CD14-positive monocyte (primary cell): ENCODE measurements around the gene CACNA1B. TPM values are rescaled to one million over a fixed set of nuclear protein-coding genes. Genes with fewer than 3 reads are reported as not detected.
A peak's percentile ranks its signal among the peaks of the same experiment; 100 is the strongest.
"Not testable (repeated sequence)": the region's sequence is repeated elsewhere in the genome, so short reads cannot be mapped to it uniquely, and the experiment has no call there.

Source experiments
- DNase-seq, 3 donors: peaks; one replicate each; pipeline ENCODE4 v3.0.0-alpha.2; 2011 to 2022
- H2AFZ ChIP-seq: 2 replicates; pipeline ENCODE4 v1.6.0; 2012; ENCODE audit warnings: mild to moderate bottlenecking, low read depth, low read length, inconsistent platforms; ENCODE audit not compliant: insufficient read depth, poor library complexity, severe bottlenecking
- H3K27ac ChIP-seq, 2 donors: 1 replicate in 1 of 2; 2 replicates in 1 of 2; pipeline ENCODE4 v1.5.1; 2012 to 2013; ENCODE audit warnings: low read length in 2 of 2, control low read depth in 1 of 2, inconsistent platforms in 1 of 2, low read depth in 1 of 2, mild to moderate bottlenecking in 1 of 2
- H3K27me3 ChIP-seq, 2 donors: one replicate each; pipeline versions ENCODE4 v1.6.0 to v1.6.1; 2011 to 2013; ENCODE audit warnings: low read length in 2 of 2; ENCODE audit not compliant: control insufficient read depth in 2 of 2, insufficient read depth in 2 of 2
- H3K36me3 ChIP-seq, 2 donors: replicated peaks in 1 of 2; 1 replicate in 1 of 2; 2 replicates in 1 of 2; pipeline versions ENCODE4 v1.5.1 to v1.6.1; 2012 to 2013; ENCODE audit warnings: low read length in 2 of 2, control low read depth in 1 of 2, inconsistent platforms in 1 of 2, mild to moderate bottlenecking in 1 of 2; ENCODE audit not compliant: insufficient read depth in 2 of 2, control insufficient read depth in 1 of 2
- H3K4me1 ChIP-seq, 2 donors: 1 replicate in 1 of 2; 2 replicates in 1 of 2; pipeline versions ENCODE4 v1.5.1 to v1.6.1; 2012 to 2013; ENCODE audit warnings: low read length in 2 of 2, control low read depth in 1 of 2, inconsistent platforms in 1 of 2, mild to moderate bottlenecking in 1 of 2, moderate library complexity in 1 of 2; ENCODE audit not compliant: insufficient read depth in 2 of 2, control insufficient read depth in 1 of 2
- H3K4me2 ChIP-seq: replicated peaks from 2 replicates; pipeline ENCODE3; 2012; ENCODE audit warnings: low read length, moderate library complexity, mild to moderate bottlenecking; ENCODE audit not compliant: poor library complexity, severe bottlenecking; ENCODE audit errors: extremely low read depth
- H3K4me3 ChIP-seq, 3 experiments: fragments of 200-600 bp in 1 of 3; sonication (generic) in 1 of 3; replicated peaks in 1 of 3; 1 replicate in 2 of 3; 2 replicates in 1 of 3; pipeline ENCODE4 v1.5.1; 2011 to 2013; ENCODE audit warnings: low read length in 3 of 3, mild to moderate bottlenecking in 3 of 3, control low read depth in 2 of 3, low read depth in 2 of 3, inconsistent platforms in 1 of 3, moderate library complexity in 1 of 3
- H3K79me2 ChIP-seq: 2 replicates; pipeline ENCODE4 v1.6.0; 2012; ENCODE audit warnings: mild to moderate bottlenecking, control low read depth, inconsistent platforms, low read length, moderate library complexity; ENCODE audit not compliant: insufficient read depth
- H3K9ac ChIP-seq: 2 replicates; pipeline ENCODE4 v1.6.0; 2017; ENCODE audit warnings: low read length, mild to moderate bottlenecking; ENCODE audit not compliant: insufficient read depth, poor library complexity, severe bottlenecking
- H3K9me3 ChIP-seq, 2 donors: replicated peaks in 1 of 2; 1 replicate in 1 of 2; 2 replicates in 1 of 2; pipeline versions ENCODE4 v1.5.1 to v1.6.1; 2012 to 2013; ENCODE audit warnings: low read length in 2 of 2, control low read depth in 1 of 2; ENCODE audit not compliant: control insufficient read depth in 1 of 2, insufficient read depth in 1 of 2
- H4K20me1 ChIP-seq: 2 replicates; pipeline ENCODE4 v1.6.0; 2012; ENCODE audit warnings: mild to moderate bottlenecking, low read length, control low read depth, moderate library complexity; ENCODE audit not compliant: insufficient read depth
- H3K27ac Mint-ChIP-seq, 7 donors: one replicate each; pipeline ENCODE4 v1.8.0; 2020; ENCODE audit warnings: mild to moderate bottlenecking in 7 of 7, mixed read lengths in 7 of 7, moderate library complexity in 6 of 7, inconsistent platforms in 2 of 7
- H3K27me3 Mint-ChIP-seq, 3 donors: one replicate each; pipeline ENCODE4 v1.8.0; 2021 to 2022; ENCODE audit warnings: low read depth in 3 of 3, mild to moderate bottlenecking in 3 of 3, mixed read lengths in 3 of 3, moderate library complexity in 3 of 3, inconsistent platforms in 1 of 3
- H3K36me3 Mint-ChIP-seq, 2 donors: one replicate each; pipeline ENCODE4 v1.8.0; 2020; ENCODE audit warnings: mixed read lengths in 2 of 2, inconsistent platforms in 1 of 2, mild to moderate bottlenecking in 1 of 2
- H3K4me1 Mint-ChIP-seq: one replicate; pipeline ENCODE4 v1.8.0; 2020; ENCODE audit warnings: mild to moderate bottlenecking, mixed read lengths
- H3K4me3 Mint-ChIP-seq, 2 donors: one replicate each; pipeline ENCODE4 v1.8.0; 2020; ENCODE audit warnings: mild to moderate bottlenecking in 2 of 2, mixed read lengths in 2 of 2, moderate library complexity in 1 of 2
- H3K9me3 Mint-ChIP-seq, 7 donors: one replicate each; pipeline ENCODE4 v1.8.0; 2020 to 2022; ENCODE audit warnings: mixed read lengths in 7 of 7, mild to moderate bottlenecking in 6 of 7, moderate library complexity in 6 of 7, inconsistent platforms in 2 of 7
- WGBS: methylation state at CpG from one replicate; pipeline ENCODE4 v1.1.5; 2013; ENCODE audit warnings: missing lambda C conversion rate; ENCODE audit not compliant: insufficient coverage; 5-methylcytosine and 5-hydroxymethylcytosine counted together
- intact Hi-C, 2 donors: fragments of 100-400 bp; cut with micrococcal nuclease; formaldehyde crosslinking; loops; one replicate each; pipeline versions ENCODE4 v1.15.0 to v1.15.1; 2023
- polyA minus RNA-seq: library from RNA; depleted of rRNA, polyadenylated mRNA; stranded (reverse); fragments of >200 nt; gene quantifications from 2 replicates; pipeline ENCODE4 v1.2.3, GENCODE V29; 2012
- polyA plus RNA-seq, 3 donors: library from polyadenylated mRNA; depleted of rRNA in 1 of 3; unstranded in 2 of 3; stranded (reverse) in 1 of 3; fragments of 300-500 nt in 2 of 3; fragments of >200 nt in 1 of 3; fragmentation: Illumina TruSeq in 2 of 3; gene quantifications; 1 replicate in 2 of 3; 2 replicates in 1 of 3; pipeline ENCODE4 v1.2.3, GENCODE V29; 2012 to 2021
- total RNA-seq, 12 experiments: library from RNA in 1 of 12; stranded (reverse) in 1 of 12; fragments of 120-200 nt in 1 of 12; gene quantifications; one replicate each; pipeline ENCODE4 v1.2.4 and lab custom pipeline; 2013 to 2026; ENCODE audit warnings: mixed read lengths in 6 of 12, inconsistent platforms in 1 of 12
- TF ChIP-seq, protein P1 (sequence below): fragments of 200-600 bp; IDR thresholded peaks from one replicate; pipeline ENCODE4 v1.8.0; 2022; ENCODE audit warnings: antibody characterized with exemption, mild to moderate bottlenecking

CACNA1B gene
- total RNA-seq (2013), result not detected
- polyA plus RNA-seq (not detected), polyA minus RNA-seq (not detected in 2 replicates), total RNA-seq (lab: John Stamatoyannopoulos, UW) (0 to 4.4 (median 0.12) reads per million in 11 experiments)

DNA sequence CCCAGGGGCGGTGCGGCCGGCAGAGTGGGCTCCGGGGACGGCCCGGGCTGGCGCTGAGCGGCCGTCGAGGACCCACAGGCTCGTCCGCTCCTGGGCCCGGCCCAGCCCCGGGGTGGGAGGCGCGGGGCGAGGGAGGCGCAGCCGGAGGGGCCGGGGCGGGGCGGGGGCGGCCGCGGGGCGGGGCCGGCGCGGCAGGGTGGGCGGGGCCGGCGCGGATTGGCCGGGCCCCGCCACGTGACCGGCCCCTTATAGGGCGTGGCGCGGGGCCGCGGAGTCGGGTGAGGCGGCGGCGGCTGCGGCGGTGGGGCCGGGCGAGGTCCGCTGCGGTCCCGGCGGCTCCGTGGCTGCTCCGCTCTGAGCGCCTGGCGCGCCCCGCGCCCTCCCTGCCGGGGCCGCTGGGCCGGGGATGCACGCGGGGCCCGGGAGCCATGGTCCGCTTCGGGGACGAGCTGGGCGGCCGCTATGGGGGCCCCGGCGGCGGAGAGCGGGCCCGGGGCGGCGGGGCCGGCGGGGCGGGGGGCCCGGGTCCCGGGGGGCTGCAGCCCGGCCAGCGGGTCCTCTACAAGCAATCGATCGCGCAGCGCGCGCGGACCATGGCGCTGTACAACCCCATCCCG is at the start of gene CACNA1B:
Gene CACNA1B, plus strand, starts transcription at position 277 of the 617 bp plus-strand sequence. Its CDS starts 152 bp downstream, at position 429.
- H3K9me3 Mint-ChIP-seq, result peaks cover 0 to 21% (median 3%) of the 10 kb centered on the region in 7 donors
- DNase-seq, H3K4me1 Mint-ChIP-seq, H3K4me1 ChIP-seq, H3K9ac ChIP-seq, H3K79me2 ChIP-seq, H3K36me3 Mint-ChIP-seq, H3K9me3 ChIP-seq, H3K27ac ChIP-seq, H4K20me1 ChIP-seq, intact Hi-C loops, H3K4me3 ChIP-seq, H3K36me3 ChIP-seq, H3K27ac Mint-ChIP-seq, H2AFZ ChIP-seq: not testable (repeated sequence)
- H3K4me3 Mint-ChIP-seq, result peak within 1 kb of the TSS in 1 of 2 donors; percentile 46
- peaks cover 28 to 44% (median 29%) of the 10 kb centered on the region in 3 donors for H3K27me3 Mint-ChIP-seq
- peak within 1 kb of the TSS; percentile 26 for H3K4me2 ChIP-seq
- WGBS, result 4% methylated on average over 41 of the region's 95 CpGs
- peaks cover 0 to 32% of the 10 kb centered on the region in 2 donors for H3K27me3 ChIP-seq

- Mint-ChIP-seq H3K27me3 (no peaks in the 10 kb centered on the region), H3K27ac (no peak overlapping the region), H3K4me1 (peaks cover 8% of the 10 kb centered on the region), H3K9me3 (peaks cover 0 to 6% (median 0%) of the 10 kb centered on the region in 7 donors), H3K36me3 (peaks cover 62 to 76% of the 10 kb centered on the region in 2 donors), H3K4me3 (no peak overlapping the region)
- TF ChIP-seq, protein P1, sequence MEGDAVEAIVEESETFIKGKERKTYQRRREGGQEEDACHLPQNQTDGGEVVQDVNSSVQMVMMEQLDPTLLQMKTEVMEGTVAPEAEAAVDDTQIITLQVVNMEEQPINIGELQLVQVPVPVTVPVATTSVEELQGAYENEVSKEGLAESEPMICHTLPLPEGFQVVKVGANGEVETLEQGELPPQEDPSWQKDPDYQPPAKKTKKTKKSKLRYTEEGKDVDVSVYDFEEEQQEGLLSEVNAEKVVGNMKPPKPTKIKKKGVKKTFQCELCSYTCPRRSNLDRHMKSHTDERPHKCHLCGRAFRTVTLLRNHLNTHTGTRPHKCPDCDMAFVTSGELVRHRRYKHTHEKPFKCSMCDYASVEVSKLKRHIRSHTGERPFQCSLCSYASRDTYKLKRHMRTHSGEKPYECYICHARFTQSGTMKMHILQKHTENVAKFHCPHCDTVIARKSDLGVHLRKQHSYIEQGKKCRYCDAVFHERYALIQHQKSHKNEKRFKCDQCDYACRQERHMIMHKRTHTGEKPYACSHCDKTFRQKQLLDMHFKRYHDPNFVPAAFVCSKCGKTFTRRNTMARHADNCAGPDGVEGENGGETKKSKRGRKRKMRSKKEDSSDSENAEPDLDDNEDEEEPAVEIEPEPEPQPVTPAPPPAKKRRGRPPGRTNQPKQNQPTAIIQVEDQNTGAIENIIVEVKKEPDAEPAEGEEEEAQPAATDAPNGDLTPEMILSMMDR, result no peak
- H3K27ac ChIP-seq, result no peak overlapping the region
- no peaks in the 10 kb centered on the region for H3K79me2 ChIP-seq
- H3K36me3 ChIP-seq, result peaks cover 52 to 87% of the 10 kb centered on the region in 2 donors
- H3K9me3 ChIP-seq, result no peaks in the 10 kb centered on the region
- peaks cover 47% of the 10 kb centered on the region for H4K20me1 ChIP-seq
- intact Hi-C loops, result no loop called here
- peaks cover 0 to 4% of the 10 kb centered on the region in 2 donors for H3K4me1 ChIP-seq
- H2AFZ ChIP-seq, result no peak overlapping the region
- H3K4me2 ChIP-seq, result no peak overlapping the region
- no peak overlapping the region for H3K4me3 ChIP-seq
- no peak for DNase-seq
- H3K27me3 ChIP-seq, result no peaks in the 10 kb centered on the region
- H3K9ac ChIP-seq, result no peak overlapping the region
- WGBS, result 98% methylated on average over 20 of the region's 20 CpGs
These were observed 49.6 kb upstream of the CACNA1B start for GRCh38 chr9:137827908-137828526.
